ENCODE data around the gene WFDC6. TPM values are rescaled to one million over a fixed set of nuclear protein-coding genes. Genes with fewer than 3 reads are reported as not detected.

WFDC6 gene
- total and polyA plus RNA-seq, 2 of the 8 experiments (the other 6 are each of a cell fraction or from before 2014, with no cell fraction given): not detected

- H4K8ac ChIP-seq (ENCODE audit: extremely low read depth, insufficient read depth, low read length): no peak overlapping the region
- no peak overlapping the region for H4K5ac ChIP-seq (ENCODE audit: insufficient read length, low read depth, low read length)
- H2BK120ac ChIP-seq (replicated peaks; ENCODE audit: low read depth, low read length): no peak overlapping the region
- no peak overlapping the region for H3K27ac ChIP-seq (ENCODE audit: low read depth, low read length)
- ChIA-PET CTCF (ENCODE audit: partially characterized antibody) (interaction anchor here (0.9 to 1.5 kb wide), 5 partner anchors 20 to 253 kb away, joined by 3 to 6 read pairs (median 3); no protein-coding TSS in a partner anchor), POLR2A (ENCODE audit: partially characterized antibody) (no interaction called here)
- H2AK5ac ChIP-seq (ENCODE audit: low read depth, low read length): no peak overlapping the region
- no peaks in the 10 kb centered on the region for H3K4me1 ChIP-seq (replicated peaks in 1 of 4; ENCODE audit: control insufficient read depth in 3 of 4, insufficient read depth in 4 of 4, low read length in 3 of 4)
- no peak overlapping the region for H3K23ac ChIP-seq (ENCODE audit: insufficient read length)
- no peak overlapping the region for H3K4me2 ChIP-seq (ENCODE audit: insufficient read depth in 1 of 2, low read depth in 2 of 2, low read length in 2 of 2)
- no peaks in the 10 kb centered on the region for H3K27me3 ChIP-seq (replicated peaks in 1 of 4; ENCODE audit: control insufficient read depth in 3 of 4, extremely low read depth in 1 of 4, insufficient read depth in 3 of 4, low read length in 3 of 4)
- DNase-seq (ENCODE audit: low read depth in 1 of 2, low spot score in 2 of 2) (no peak), FAIRE-seq (no peak)
- no peak overlapping the region for H3K9ac ChIP-seq (replicated peaks in 1 of 4; ENCODE audit: extremely low read depth in 1 of 4, low read depth in 3 of 4, low read length in 3 of 4)
- no peaks in the 10 kb centered on the region for H3K36me3 ChIP-seq (ENCODE audit: control insufficient read depth in 2 of 4, insufficient read depth in 4 of 4, low read length in 3 of 4)
- H3K79me1 ChIP-seq (ENCODE audit: low read depth, low read length): no peaks in the 10 kb centered on the region
- H3K4me3 ChIP-seq (ENCODE audit: extremely low read depth in 1 of 4, insufficient read depth in 2 of 4, low read depth in 3 of 4, low read length in 4 of 4): no peak overlapping the region
- no peaks in the 10 kb centered on the region for H3K23me2 ChIP-seq (ENCODE audit: low read depth, low read length)
- H2BK20ac ChIP-seq (ENCODE audit: low read length): no peak overlapping the region
- no peak overlapping the region for H3K14ac ChIP-seq (ENCODE audit: insufficient read length)
- H3K18ac ChIP-seq (ENCODE audit: extremely low read depth, low read length): no peak overlapping the region
- H2BK15ac ChIP-seq (ENCODE audit: low read length): no peak overlapping the region
- H3K79me2 ChIP-seq (ENCODE audit: control insufficient read depth in 1 of 2, insufficient read depth in 2 of 2, low read length in 2 of 2): no peaks in the 10 kb centered on the region
- no peak overlapping the region for H2BK5ac ChIP-seq (ENCODE audit: low read depth, low read length)
- H4K91ac ChIP-seq (replicated peaks; ENCODE audit: insufficient read length, low read length): no peak overlapping the region
- H2BK12ac ChIP-seq (ENCODE audit: low read depth, low read length): no peak overlapping the region
- no peak overlapping the region for H3K4ac ChIP-seq (replicated peaks; ENCODE audit: insufficient read length, low read depth, low read length)
- no peaks in the 10 kb centered on the region for H4K20me1 ChIP-seq (replicated peaks in 1 of 2; ENCODE audit: control insufficient read depth in 1 of 2, insufficient read depth in 2 of 2, low read length in 2 of 2)
- no peaks in the 10 kb centered on the region for H3K9me3 ChIP-seq (ENCODE audit: insufficient read depth in 2 of 2, low read depth in 1 of 2, low read length in 1 of 2)
- 85% methylated on average over 2 of the region's 2 CpGs; no CpG with 5 or more reads in 1 of the 2 experiments for WGBS, 2 experiments (ENCODE audit: extremely low coverage in 1 of 2, insufficient coverage in 1 of 2, insufficient read length in 1 of 2, insufficient replicate concordance in 2 of 2, low coverage in 1 of 2, low lambda C conversion rate in 2 of 2, missing lambda C conversion rate in 1 of 2)
- no peak overlapping the region for H3K56ac ChIP-seq (replicated peaks; ENCODE audit: insufficient read length, low read depth, low read length)
- no peak overlapping the region for H2AFZ ChIP-seq (ENCODE audit: low read length)
- TF ChIP-seq TBP (IDR thresholded peaks at IDR 0.05; ENCODE audit: low read depth, low read length) (no peak), MAFK (IDR thresholded peaks at IDR 0.05; ENCODE audit: low read depth, low read length) (no peak), CTCF (IDR thresholded peaks at IDR 0.05; ENCODE audit: control extremely low read depth in 1 of 3, insufficient read depth in 1 of 3, low read depth in 1 of 3, low read length in 3 of 3) (no peak), CBX8 (IDR thresholded peaks at IDR 0.05; ENCODE audit: borderline replicate concordance, low read depth, low read length) (no peak), YY1 (IDR thresholded peaks at IDR 0.05; ENCODE audit: low read depth, low read length) (no peak), POLR2AphosphoS5 (IDR thresholded peaks at IDR 0.05; ENCODE audit: low read depth, low read length) (no peak), SIX5 (IDR thresholded peaks at IDR 0.05; ENCODE audit: low read depth, low read length) (no peak), RBBP5 (IDR thresholded peaks at IDR 0.05; ENCODE audit: borderline replicate concordance, low read depth, low read length) (no peak), BRCA1 (IDR thresholded peaks at IDR 0.05; ENCODE audit: low read depth, low read length) (no peak), TCF12 (IDR thresholded peaks at IDR 0.05; ENCODE audit: low read depth, low read length) (no peak), RNF2 (IDR thresholded peaks at IDR 0.05; ENCODE audit: borderline replicate concordance, low read depth, low read length, missing control alignments, poor library complexity, severe bottlenecking) (no peak), HDAC2 (IDR thresholded peaks at IDR 0.05; ENCODE audit: borderline replicate concordance in 1 of 2, low read depth in 2 of 2, low read length in 2 of 2) (no peak)
Observed at GRCh38 chr20:45518282-45518681, 21.0 kb downstream of the WFDC6 start.
